IPS-20b (cell line): ENCODE measurements around the gene ZDHHC7.

Experiments
- H3K27ac ChIP-seq: one replicate; pipeline ENCODE4 v1.5.1; 2013; ENCODE audit warnings: low read length
- H3K27me3 ChIP-seq: 2 replicates; pipeline ENCODE4 v1.6.1; 2013; ENCODE audit warnings: mild to moderate bottlenecking, low read length, inconsistent platforms; ENCODE audit not compliant: insufficient read depth
- H3K36me3 ChIP-seq: 2 replicates; pipeline ENCODE4 v1.6.1; 2013; ENCODE audit warnings: low read depth, mild to moderate bottlenecking, inconsistent platforms, low read length, moderate library complexity; ENCODE audit not compliant: insufficient read depth
- H3K4me1 ChIP-seq: 2 replicates; pipeline ENCODE4 v1.6.1; 2013; ENCODE audit warnings: mild to moderate bottlenecking, control low read depth, inconsistent platforms, low read length, moderate library complexity; ENCODE audit not compliant: insufficient read depth
- H3K4me3 ChIP-seq: 2 replicates; pipeline ENCODE4 v1.5.1; 2013; ENCODE audit warnings: mild to moderate bottlenecking, low read length, inconsistent platforms
- H3K9ac ChIP-seq: 2 replicates; pipeline ENCODE4 v1.6.1; 2013; ENCODE audit warnings: low read depth, mild to moderate bottlenecking, inconsistent platforms, low read length, moderate library complexity
- H3K9me3 ChIP-seq: 2 replicates; pipeline ENCODE4 v1.6.1; 2013; ENCODE audit warnings: mild to moderate bottlenecking, low read depth, low read length, inconsistent platforms; ENCODE audit not compliant: insufficient read depth

ZDHHC7 gene

DNA sequence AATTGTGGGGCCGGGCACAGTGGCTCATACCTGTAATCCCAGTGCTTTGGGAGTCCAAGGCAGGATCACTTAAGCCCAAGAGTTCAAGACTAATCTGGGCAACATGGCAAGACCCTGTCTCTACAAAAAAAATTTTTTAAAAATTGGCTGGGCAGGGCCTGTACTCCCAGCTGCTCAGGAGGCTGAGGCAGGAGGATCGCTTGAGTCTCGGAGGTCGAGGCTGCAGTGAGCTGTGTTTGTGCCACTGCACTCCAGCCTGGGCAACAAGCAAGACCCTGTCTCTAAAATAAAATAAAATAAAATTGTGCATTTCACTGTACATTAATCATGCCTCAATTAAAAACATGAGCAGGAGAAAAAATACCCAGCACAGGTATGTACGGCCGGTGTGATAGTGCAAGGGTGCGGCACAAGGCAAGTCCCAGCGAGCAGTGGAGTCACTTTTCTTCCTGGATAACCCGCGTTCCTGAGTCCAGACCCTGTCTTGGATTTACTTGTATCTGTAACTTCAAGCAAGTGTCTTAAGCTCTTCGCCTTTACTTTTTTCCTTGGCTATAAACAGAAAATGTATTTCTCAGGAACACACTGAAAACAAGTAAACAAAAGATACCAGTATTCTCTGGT lies 11.4 kb downstream of the ZDHHC7 start:
- no peaks in the 10 kb centered on the region for H3K9me3 ChIP-seq
- peaks cover 17% of the 10 kb centered on the region; the same call in 1 of the 2 replicates for H3K4me1 ChIP-seq
- H3K36me3 ChIP-seq = peaks cover 12% of the 10 kb centered on the region
- H3K4me3 ChIP-seq = no peak overlapping the region
- H3K9ac ChIP-seq = no peak overlapping the region
- H3K27me3 ChIP-seq = no peaks in the 10 kb centered on the region
- no peak overlapping the region for H3K27ac ChIP-seq

DNA sequence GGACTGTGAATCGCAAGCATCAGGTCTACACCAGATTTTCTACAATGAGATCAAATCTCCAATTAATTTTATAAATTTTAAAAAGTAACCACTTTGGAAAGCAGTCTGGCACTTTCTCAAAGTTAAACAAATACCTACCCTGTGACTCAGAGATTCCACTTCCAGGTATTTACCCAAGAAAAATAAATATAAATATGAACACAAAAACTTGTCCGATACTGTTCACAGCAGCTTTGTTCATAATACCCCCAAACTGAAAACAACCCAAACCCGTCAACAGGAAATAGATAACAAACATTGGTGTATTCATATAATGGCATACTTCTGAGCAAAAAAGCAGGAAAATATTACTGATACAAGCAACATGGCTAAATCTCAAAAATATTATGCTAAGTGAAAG lies 12.1 kb downstream of the ZDHHC7 start:
- Histone ChIP-seq H3K9ac (no peak overlapping the region), H3K27ac (no peak overlapping the region), H3K4me3 (no peak overlapping the region), H3K4me1 (peaks cover 12% of the 10 kb centered on the region; the same call in 1 of the 2 replicates), H3K9me3 (no peaks in the 10 kb centered on the region), H3K27me3 (no peaks in the 10 kb centered on the region), H3K36me3 (peaks cover 20% of the 10 kb centered on the region)

DNA sequence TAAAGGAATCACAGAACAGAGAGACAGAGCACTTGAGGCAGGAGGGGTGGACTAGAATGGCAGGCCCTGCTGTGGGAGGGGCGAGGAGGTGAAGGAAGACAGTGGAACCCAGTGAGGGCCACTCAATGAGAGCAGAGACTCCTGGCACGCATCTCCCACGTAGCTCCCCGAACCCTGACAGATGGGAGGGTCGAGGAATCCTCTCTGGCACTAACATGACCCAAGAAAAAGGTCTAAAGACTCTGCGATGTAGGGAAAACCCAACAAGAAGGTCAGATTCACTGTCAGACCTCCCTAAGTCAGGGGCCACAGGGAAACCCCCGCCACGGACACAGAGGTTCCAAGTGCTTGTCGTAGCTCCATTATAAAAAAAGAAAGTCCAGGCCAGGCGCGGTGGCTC lies 15.0 kb downstream of the ZDHHC7 start:
- Histone ChIP-seq H3K4me3 (no peak overlapping the region), H3K27ac (no peak overlapping the region), H3K27me3 (no peaks in the 10 kb centered on the region), H3K36me3 (peaks cover 36% of the 10 kb centered on the region), H3K9ac (no peak overlapping the region), H3K9me3 (no peaks in the 10 kb centered on the region), H3K4me1 (no peaks in the 10 kb centered on the region)

DNA sequence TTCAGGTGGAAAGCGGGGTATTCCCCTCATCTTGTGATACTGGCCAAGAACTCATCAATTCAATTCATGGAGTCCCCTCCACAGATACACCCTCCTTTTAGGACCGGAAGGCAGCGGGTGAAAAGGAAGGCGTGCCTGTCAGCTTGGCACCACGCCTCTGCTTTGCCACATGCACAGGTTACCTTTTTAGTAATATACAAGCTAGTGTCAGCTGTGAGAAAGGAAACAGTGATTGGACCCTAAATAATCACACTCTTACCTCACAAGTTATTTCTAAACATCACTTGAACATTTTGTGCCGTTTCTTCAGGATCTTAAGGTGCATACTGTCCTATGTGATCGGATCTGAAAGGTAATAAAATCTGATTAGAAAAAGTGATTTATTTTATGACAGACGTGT lies 15.7 kb downstream of the ZDHHC7 start:
- Histone ChIP-seq H3K4me3 (no peak overlapping the region), H3K9ac (no peak overlapping the region), H3K27ac (no peak overlapping the region)

DNA sequence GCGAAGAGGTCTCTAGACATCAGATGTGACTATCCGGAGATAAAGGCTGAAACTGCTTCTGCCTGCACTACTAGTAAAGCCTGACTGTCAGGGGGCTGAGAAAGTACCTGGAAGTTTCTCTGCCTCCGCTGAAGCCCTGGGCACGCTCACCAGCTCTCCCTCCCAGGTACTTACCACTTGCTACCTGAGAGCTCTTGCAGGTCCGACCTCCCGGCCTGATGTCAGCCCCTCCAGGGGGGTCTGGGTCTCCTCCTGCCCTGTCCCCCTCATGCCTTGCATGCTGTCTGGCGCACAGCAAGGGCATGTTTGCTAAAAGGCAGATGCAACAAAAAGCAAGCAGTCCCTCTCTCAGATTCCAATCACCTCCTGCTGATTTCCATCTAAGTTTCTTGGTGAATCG lies 17.4 kb downstream of the ZDHHC7 start:
- no peak overlapping the region for H3K4me3 ChIP-seq
- H3K4me1 ChIP-seq = no peaks in the 10 kb centered on the region
- peaks cover 55% of the 10 kb centered on the region for H3K36me3 ChIP-seq
- H3K9ac ChIP-seq = no peak overlapping the region
- no peaks in the 10 kb centered on the region for H3K27me3 ChIP-seq
- H3K27ac ChIP-seq = no peak overlapping the region
- H3K9me3 ChIP-seq = no peaks in the 10 kb centered on the region

More for the DNA sequence above, 15.7 kb downstream of the ZDHHC7 start:
- Histone ChIP-seq H3K36me3 (peaks cover 40% of the 10 kb centered on the region), H3K27me3 (no peaks in the 10 kb centered on the region), H3K9me3 (no peaks in the 10 kb centered on the region), H3K4me1 (no peaks in the 10 kb centered on the region)

DNA sequence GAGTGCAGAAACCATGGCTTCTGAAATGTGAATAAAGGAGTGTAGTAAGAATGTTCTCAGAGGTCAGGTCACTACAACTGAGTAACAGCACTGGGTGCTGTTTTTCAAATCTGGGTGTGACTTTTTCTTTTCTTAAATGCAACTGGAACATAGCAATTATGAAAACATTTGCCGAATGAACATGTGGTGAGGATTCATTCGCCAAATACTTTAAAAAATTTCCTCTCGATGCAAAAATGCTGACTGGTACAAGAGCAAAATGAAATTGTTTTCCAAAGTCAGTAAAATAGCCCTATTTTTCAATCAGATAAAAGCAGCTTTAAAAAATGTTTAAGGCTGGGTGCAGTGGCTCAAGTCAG lies 18.6 kb downstream of the ZDHHC7 start:
- H3K36me3 ChIP-seq = peaks cover 64% of the 10 kb centered on the region
- H3K27ac ChIP-seq = no peak overlapping the region

DNA sequence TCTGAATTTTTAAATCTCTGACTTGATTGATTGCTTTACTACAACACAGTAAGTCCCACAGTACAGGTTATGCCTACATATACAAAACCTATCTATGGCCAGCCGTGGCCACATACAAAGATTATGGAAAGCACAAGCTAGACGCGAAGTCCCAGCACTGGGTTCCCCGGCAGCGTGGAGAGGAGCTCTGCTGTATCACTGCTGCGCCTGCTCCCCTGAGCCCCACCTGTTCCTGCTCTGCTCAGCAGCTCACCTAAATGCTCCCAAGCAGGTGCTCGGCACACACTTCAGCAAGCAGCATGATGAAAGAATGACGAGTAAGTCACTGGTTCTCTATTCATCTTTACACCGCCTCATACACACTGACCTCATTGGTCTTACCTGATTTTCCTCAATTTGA lies 20.6 kb downstream of the ZDHHC7 start:
- H3K4me1 ChIP-seq = no peaks in the 10 kb centered on the region
- no peak overlapping the region for H3K9ac ChIP-seq
- H3K27me3 ChIP-seq = no peaks in the 10 kb centered on the region
- peaks cover 79% of the 10 kb centered on the region for H3K36me3 ChIP-seq
- H3K27ac ChIP-seq = no peak overlapping the region
- H3K4me3 ChIP-seq = no peak overlapping the region
- no peaks in the 10 kb centered on the region for H3K9me3 ChIP-seq

More for the DNA sequence above, 18.6 kb downstream of the ZDHHC7 start:
- no peaks in the 10 kb centered on the region for H3K4me1 ChIP-seq
- no peaks in the 10 kb centered on the region for H3K9me3 ChIP-seq
- no peaks in the 10 kb centered on the region for H3K27me3 ChIP-seq
- H3K4me3 ChIP-seq = no peak overlapping the region
- no peak overlapping the region for H3K9ac ChIP-seq

DNA sequence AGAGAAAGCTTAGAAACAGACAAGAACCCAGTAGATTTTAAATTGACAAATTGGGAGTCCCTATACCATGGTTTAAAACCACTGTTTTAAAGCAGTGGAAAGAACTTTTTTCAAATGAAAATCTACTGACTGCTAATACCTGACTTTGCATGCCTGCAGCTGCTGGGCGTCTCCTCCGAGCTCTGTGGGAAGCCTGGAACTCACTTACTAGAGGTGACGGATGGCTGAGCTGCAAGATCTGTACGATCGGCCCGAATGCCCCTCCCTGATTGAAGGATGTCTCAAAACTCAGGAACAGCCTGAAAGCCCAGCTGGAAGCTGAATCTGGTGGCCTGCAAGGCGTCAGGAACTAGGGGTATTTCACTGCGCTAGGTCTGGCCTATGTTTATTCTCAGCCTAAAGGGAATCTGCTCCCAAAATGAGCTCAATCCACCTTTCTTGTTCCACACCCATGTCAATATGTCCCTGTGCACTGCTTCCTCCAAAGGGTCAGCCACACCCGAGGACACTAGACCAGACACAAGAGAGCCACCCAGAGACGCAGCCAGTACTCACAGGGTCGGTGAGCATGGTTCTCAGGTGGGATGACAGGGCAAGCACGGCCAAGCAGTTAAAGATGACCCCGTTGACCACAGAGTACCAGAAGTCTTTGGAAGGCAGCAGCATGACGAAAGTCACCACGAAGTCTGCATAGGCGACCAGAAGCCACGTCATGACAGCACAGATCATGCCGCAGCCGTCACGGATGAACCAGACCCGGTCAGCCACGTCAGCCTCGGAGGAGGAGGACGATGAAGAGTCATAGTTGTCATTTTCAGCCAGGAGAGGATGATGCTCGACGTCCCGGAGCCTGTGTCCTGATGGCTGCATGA lies 21.4 kb downstream of the ZDHHC7 start:
- Histone ChIP-seq H3K27ac (no peak overlapping the region), H3K4me3 (no peak overlapping the region), H3K4me1 (no peaks in the 10 kb centered on the region), H3K27me3 (no peaks in the 10 kb centered on the region), H3K36me3 (peaks cover 72% of the 10 kb centered on the region), H3K9ac (no peak overlapping the region), H3K9me3 (no peaks in the 10 kb centered on the region)

DNA sequence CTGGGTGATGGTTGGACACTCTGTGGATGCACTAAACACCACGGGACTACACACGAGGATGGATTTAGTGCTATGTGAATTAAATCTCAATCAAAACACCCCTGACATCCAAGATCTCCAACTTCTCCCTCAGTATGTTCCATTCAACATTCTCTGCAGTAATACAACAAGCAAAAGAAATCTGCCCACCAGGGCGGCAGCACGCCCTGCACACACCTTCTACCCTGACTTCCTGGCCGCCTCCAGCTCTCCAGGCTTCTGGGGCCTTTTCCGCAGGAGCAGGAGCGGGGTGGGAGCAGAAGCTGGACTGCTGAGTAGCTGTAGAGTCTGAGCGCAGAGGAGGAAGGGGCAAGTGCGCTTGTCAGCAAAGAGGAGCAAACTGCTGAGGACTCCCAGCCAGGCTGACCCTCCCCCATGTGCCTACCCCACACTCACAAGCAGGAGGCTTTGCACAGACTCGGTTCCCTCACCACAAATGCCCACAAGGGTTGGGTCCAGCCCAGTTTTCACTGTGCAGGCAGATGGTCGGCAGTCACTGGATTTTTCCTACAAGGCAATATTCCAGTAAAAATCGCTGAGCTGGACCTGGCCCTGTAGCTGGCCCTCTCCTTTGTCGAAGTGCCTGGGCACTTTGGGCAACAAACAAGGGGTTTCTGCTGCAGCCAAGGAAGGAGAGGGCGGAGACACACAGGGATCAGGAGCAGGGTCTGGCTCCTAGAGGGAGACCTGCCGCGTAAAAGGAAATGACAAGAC lies 22.8 kb downstream of the ZDHHC7 start:
- no peaks in the 10 kb centered on the region for H3K27me3 ChIP-seq
- H3K36me3 ChIP-seq = peaks cover 57% of the 10 kb centered on the region
- H3K9me3 ChIP-seq = no peaks in the 10 kb centered on the region
- no peak overlapping the region for H3K27ac ChIP-seq
- H3K9ac ChIP-seq = no peak overlapping the region
- H3K4me1 ChIP-seq = no peaks in the 10 kb centered on the region
- H3K4me3 ChIP-seq = no peak overlapping the region

DNA sequence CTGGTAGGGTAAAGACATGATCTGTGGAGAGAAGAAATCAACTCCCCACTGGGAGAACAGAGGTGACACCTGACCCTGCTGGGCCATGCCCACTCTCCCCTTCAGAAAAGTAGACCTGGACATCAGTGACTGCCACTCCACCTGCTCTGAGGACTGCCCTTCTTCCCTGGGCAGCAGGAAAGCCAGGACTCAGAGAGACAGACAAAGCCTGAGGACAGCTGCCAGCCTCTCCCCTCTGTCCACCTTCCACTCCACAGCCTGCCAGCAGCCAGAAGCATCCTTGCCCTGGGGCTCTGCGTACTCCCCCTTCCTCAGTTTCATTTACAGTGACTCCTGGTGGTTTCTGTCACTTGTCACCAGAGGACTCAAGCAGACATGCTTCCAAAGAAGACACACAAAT lies 24.5 kb downstream of the ZDHHC7 start:
- no peaks in the 10 kb centered on the region for H3K27me3 ChIP-seq
- H3K27ac ChIP-seq = no peak overlapping the region
- H3K36me3 ChIP-seq = peaks cover 48% of the 10 kb centered on the region
- no peaks in the 10 kb centered on the region for H3K9me3 ChIP-seq
- H3K4me3 ChIP-seq = no peak overlapping the region
- H3K9ac ChIP-seq = no peak overlapping the region
- H3K4me1 ChIP-seq = no peaks in the 10 kb centered on the region

DNA sequence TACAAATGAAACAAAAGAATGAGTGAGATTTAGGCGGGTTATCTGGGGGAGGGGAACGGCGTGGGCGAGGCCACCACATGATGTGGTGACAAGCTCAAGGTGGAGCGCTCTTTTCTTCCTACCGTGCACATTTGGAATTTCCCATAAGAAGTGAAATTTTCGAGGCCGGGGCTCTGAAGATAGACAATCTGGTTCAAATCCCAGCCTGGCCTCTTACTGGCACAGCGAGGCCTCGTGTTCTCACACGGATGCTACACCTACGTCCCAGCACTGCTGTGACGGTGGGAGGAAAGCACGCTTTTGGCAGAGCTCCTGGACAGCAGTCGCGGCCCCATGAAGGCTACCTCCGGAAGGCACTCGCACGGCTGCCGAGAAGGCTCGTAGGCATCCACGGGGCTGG lies 25.2 kb downstream of the ZDHHC7 start:
- no peak overlapping the region for H3K4me3 ChIP-seq
- no peaks in the 10 kb centered on the region for H3K4me1 ChIP-seq
- peaks cover 55% of the 10 kb centered on the region for H3K36me3 ChIP-seq
- H3K27me3 ChIP-seq = no peaks in the 10 kb centered on the region
- no peaks in the 10 kb centered on the region for H3K9me3 ChIP-seq
- H3K27ac ChIP-seq = no peak overlapping the region
- H3K9ac ChIP-seq = no peak overlapping the region
